Progenitor cell of endocrine pancreas (in vitro differentiated cells): ENCODE results near the gene MMP11. TPM values are rescaled to one million over a fixed set of nuclear protein-coding genes. Genes with fewer than 3 reads are reported as not detected.
A peak's percentile ranks its signal among the peaks of the same experiment; 100 is the strongest.

ENCODE experiments used
- DNase-seq: peaks from one replicate; pipeline ENCODE4 v3.0.0; 2021; ENCODE audit warnings: low spot score; ENCODE audit not compliant: unreplicated experiment
- H3K27ac Mint-ChIP-seq: 2 replicates; pipeline ENCODE4 v1.8.0; 2021; ENCODE audit warnings: mild to moderate bottlenecking, moderate library complexity, mixed read lengths
- H3K27me3 Mint-ChIP-seq: 2 replicates; pipeline ENCODE4 v1.8.0; 2021; ENCODE audit warnings: mixed read lengths
- H3K36me3 Mint-ChIP-seq: 2 replicates; pipeline ENCODE4 v1.8.0; 2022; ENCODE audit warnings: mixed read lengths; ENCODE audit not compliant: insufficient read depth
- H3K4me1 Mint-ChIP-seq: 2 replicates; pipeline ENCODE4 v1.8.0; 2021; ENCODE audit warnings: low read depth, mixed read lengths
- H3K4me3 Mint-ChIP-seq: 2 replicates; pipeline ENCODE4 v1.8.0; 2021; ENCODE audit warnings: low read depth, mild to moderate bottlenecking, moderate library complexity, mixed read lengths
- H3K9me3 Mint-ChIP-seq: 2 replicates; pipeline ENCODE4 v1.8.0; 2021; ENCODE audit warnings: low read depth, mixed read lengths
- total RNA-seq: library from RNA; stranded (reverse); gene quantifications from 2 replicates; pipeline ENCODE4 v1.2.1, GENCODE V29; 2021
- TF ChIP-seq, protein P1 (sequence below): fragments of 200-600 bp; sonication (generic); IDR thresholded peaks from one replicate; pipeline ENCODE4 v1.5.0; 2021; ENCODE audit warnings: antibody characterized with exemption, mild to moderate bottlenecking; ENCODE audit not compliant: unreplicated experiment

The MMP11 gene
- total RNA-seq, 1 donor from 2014 or later: 50.2 TPM

DNA sequence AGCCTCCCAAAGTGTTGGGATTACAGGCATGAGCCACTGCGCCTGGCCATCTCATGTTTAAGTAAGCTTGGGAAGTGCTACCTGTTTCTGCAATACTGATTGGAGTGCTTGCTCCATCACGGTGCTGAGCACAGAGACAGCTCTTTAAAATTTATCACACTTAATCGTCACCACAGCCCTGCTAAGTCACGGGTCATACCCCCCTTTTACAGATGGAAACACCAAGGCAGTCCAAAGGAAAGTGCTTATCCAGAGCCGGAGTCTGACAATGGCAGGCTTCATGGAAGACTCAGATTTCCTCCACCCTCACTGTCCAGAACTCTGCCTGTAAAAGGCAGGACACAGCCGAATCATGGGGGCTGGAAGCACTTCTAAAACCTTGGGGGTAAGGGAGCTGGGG is 12.6 kb upstream of the MMP11 start:
- Mint-ChIP-seq H3K27me3 (peaks cover 4% of the 10 kb centered on the region), H3K27ac (no peak overlapping the region), H3K9me3 (no peaks in the 10 kb centered on the region), H3K36me3 (no peaks in the 10 kb centered on the region), H3K4me1 (peaks cover 4% of the 10 kb centered on the region), H3K4me3 (no peak overlapping the region)
- TF ChIP-seq, protein P1, sequence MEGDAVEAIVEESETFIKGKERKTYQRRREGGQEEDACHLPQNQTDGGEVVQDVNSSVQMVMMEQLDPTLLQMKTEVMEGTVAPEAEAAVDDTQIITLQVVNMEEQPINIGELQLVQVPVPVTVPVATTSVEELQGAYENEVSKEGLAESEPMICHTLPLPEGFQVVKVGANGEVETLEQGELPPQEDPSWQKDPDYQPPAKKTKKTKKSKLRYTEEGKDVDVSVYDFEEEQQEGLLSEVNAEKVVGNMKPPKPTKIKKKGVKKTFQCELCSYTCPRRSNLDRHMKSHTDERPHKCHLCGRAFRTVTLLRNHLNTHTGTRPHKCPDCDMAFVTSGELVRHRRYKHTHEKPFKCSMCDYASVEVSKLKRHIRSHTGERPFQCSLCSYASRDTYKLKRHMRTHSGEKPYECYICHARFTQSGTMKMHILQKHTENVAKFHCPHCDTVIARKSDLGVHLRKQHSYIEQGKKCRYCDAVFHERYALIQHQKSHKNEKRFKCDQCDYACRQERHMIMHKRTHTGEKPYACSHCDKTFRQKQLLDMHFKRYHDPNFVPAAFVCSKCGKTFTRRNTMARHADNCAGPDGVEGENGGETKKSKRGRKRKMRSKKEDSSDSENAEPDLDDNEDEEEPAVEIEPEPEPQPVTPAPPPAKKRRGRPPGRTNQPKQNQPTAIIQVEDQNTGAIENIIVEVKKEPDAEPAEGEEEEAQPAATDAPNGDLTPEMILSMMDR: no peak
- no peak for DNase-seq

DNA sequence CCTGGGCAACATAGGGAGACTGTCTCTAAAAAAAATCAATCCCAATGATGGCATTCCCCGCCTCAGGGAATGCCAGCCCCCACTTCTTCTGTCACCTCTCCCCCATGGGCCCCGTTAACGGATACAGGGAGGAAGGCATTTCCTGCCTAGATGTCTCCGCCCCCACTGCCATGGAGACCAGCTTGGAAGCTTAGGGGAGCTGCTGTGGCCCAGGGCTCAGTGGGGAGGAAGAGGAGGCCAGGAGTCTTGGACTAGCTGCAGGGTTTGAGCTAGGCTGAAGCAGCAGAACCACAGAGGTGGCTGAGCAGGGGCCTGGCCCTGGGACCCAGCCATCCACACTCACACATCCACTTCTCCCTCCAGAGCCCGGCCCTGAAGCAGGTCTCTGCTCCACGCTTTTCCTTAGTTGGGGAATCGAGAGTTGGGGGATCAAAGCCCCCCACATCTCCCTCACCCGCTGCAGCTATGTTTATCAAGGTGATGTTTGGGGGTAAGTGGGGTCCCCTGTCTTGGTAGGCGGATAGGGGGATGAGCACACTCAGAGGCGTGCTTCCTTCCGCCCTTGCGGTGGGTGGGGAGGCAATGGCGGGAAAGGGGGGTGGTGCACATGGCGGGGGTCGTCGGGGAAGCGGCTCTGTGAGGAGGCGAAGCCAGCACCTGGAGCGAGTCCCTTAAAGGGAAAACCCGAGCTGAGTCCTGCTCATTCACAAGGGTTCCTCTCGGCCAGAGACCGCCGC is 9.6 kb upstream of the MMP11 start, which contains the start of gene C22orf15:
Gene C22orf15, plus strand, starts transcription at position 149 of the 737 bp plus-strand sequence. Its CDS starts 317 bp downstream, at position 466.
- Mint-ChIP-seq H3K36me3 (no peaks in the 10 kb centered on the region), H3K27me3 (peaks cover 4% of the 10 kb centered on the region), H3K9me3 (no peaks in the 10 kb centered on the region), H3K27ac (peak within 1 kb of the TSS; percentile 33), H3K4me3 (no peak within 1 kb of the TSS), H3K4me1 (peaks cover 4% of the 10 kb centered on the region)
- TF ChIP-seq, protein P1: no peak
- DNase-seq: no peak

DNA sequence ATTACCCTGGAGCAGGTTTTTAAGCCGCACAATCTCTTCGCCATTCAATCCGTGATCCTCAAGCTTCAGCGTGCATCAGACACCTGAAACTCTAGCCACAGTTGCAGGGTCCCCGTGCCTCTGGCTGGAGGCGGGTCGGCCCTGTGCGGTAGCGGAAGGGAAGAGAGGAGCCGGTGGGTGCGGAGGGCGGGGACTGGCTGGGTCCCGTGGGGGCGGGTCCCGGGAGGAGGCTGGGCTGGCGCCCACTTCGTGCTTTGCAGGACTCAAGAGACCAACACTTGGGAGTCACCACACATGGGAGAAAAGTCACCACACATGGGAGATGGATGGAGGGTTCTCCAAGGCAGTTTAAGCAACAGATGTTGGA is 9.1 kb upstream of the MMP11 start:
- no peak for DNase-seq
- Mint-ChIP-seq H3K27me3 (peaks cover 4% of the 10 kb centered on the region), H3K9me3 (no peaks in the 10 kb centered on the region), H3K27ac (no peak overlapping the region), H3K36me3 (no peaks in the 10 kb centered on the region), H3K4me1 (peaks cover 4% of the 10 kb centered on the region), H3K4me3 (no peak overlapping the region)
- TF ChIP-seq, protein P1: no peak

DNA sequence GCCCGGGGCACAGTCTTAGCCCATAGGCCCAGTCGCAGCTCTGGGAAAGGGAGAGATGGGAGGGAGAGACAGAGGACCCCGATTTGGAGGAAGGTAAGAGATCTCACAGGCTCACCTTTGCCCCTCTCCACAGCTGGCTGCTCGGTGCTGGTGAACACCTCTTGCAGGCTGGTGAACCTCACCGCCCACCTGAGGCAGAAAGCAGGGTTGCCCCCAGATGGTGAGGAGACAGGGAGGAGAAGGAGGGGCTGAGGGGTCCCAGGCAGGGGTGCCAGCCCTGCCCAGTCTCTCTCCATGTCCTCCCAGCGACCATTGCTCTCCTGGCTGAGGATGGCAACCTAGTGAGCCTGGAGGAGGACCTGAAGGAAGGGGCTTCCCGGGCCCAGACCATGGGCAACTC is 8.7 kb upstream of the MMP11 start:
- TF ChIP-seq, protein P1: no peak
- DNase-seq: no peak
- H3K27me3 Mint-ChIP-seq: peaks cover 4% of the 10 kb centered on the region
- H3K4me3 Mint-ChIP-seq: no peak overlapping the region
- H3K36me3 Mint-ChIP-seq: no peaks in the 10 kb centered on the region
- H3K9me3 Mint-ChIP-seq: no peaks in the 10 kb centered on the region
- H3K27ac Mint-ChIP-seq: no peak overlapping the region
- H3K4me1 Mint-ChIP-seq: peaks cover 4% of the 10 kb centered on the region

DNA sequence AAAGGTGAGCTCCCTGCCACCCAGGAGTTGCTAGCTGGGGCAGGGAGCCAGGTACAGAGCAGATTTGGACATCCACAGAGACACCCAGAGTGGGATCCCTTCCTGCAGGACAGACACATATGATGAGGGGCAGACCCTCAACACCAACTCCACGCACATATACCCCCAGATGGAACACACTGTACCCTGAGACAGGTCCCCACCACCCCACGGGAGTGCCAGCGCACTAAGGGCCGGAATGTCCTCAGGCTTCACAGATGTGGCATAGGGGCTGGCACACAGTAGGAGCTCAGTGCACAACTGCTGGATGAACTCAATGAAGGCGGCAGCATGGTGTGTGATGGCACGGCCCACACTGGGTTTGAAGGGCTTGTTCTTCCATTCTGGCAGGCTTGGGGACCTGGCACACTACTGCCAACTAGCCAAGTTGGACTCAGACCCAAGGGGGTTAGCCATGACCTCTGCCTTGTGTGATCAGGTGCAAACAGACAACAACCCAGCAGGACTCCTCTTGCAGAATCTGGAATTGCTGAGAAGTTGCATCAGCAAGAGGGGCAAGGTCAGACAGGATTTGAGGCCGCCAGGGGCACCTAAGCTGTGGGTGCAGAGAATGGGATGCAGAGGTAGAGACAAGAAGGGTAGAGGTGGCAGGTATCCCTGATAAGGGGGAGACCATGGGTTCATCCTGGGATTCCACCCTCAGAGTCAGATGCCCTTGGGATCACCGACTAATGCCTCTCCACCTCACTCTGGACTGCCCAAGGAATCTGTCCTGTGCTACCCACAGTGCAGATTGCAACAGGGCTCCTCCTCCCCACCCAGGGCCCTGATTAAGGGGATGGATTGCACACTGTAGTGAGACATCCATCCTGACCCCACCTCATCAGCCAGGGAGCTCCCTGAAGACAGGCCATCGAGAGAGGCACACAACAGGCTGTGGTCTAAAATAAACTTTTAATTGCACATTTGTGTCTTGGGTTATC is 7.5 kb upstream of the MMP11 start:
- no peak for DNase-seq
- Mint-ChIP-seq H3K27me3 (peaks cover 3% of the 10 kb centered on the region), H3K9me3 (no peaks in the 10 kb centered on the region), H3K4me1 (peaks cover 4% of the 10 kb centered on the region), H3K36me3 (no peaks in the 10 kb centered on the region), H3K4me3 (no peak overlapping the region), H3K27ac (no peak overlapping the region)
- TF ChIP-seq, protein P1: no peak
